C4-2B (cell line): ENCODE data around the gene HOOK2.
A peak's percentile ranks its signal among the peaks of the same experiment; 100 is the strongest.
"Not testable (repeated sequence)": the region's sequence is repeated elsewhere in the genome, so short reads cannot be mapped to it uniquely, and the experiment has no call there.

Experiments
- H3K27ac ChIP-seq: fragments of 450-650 bp; 2 replicates; pipeline ENCODE4 v1.5.1; 2017
- CTCF ChIP-seq: fragments of 450-650 bp; conservative IDR thresholded peaks from 2 replicates; pipeline ENCODE4 v1.5.1; 2017; ENCODE audit warnings: mild to moderate bottlenecking
- ZFX ChIP-seq: fragments of 450-650 bp; IDR thresholded peaks from 2 replicates; pipeline ENCODE4 v1.6.1; 2017

HOOK2 gene

GRCh38 chr19:12774588-12775555 lies at the start of gene HOOK2:
HOOK2 (minus strand) TSS chr19:12775552; CDS start chr19:12775449, 103 bp downstream.
- TF ChIP-seq ZFX (peak; percentile 45; the same call in 1 of the 2 replicates), CTCF (no peak)
- H3K27ac ChIP-seq = peak within 1 kb of the TSS; percentile 85

GRCh38 chr19:12821761-12822160 lies 46.4 kb upstream of the HOOK2 start:
- TF ChIP-seq CTCF (no peak), ZFX (no peak)
- H3K27ac ChIP-seq = no peak overlapping the region

GRCh38 chr19:12817810-12818209 lies 42.5 kb upstream of the HOOK2 start:
- not testable (repeated sequence) for H3K27ac ChIP-seq

- not testable (repeated sequence) for H3K27ac ChIP-seq
Measured at GRCh38 chr19:12817188-12817587, 41.8 kb upstream of the HOOK2 start.

- TF ChIP-seq ZFX = no peak
- no peak for TF ChIP-seq CTCF
- no peak overlapping the region for H3K27ac ChIP-seq
Measured at GRCh38 chr19:12815088-12815487, 39.7 kb upstream of the HOOK2 start.

- peak within 1 kb of the TSS; percentile 71 for H3K27ac ChIP-seq
Measured at GRCh38 chr19:12806242-12807081, 31.1 kb upstream of the HOOK2 start, which contains the start of gene RNASEH2A. RNASEH2A (plus strand) TSS chr19:12806584; CDS start chr19:12806674, 90 bp downstream.

GRCh38 chr19:12804051-12804450 lies 28.7 kb upstream of the HOOK2 start:
- no peak for TF ChIP-seq ZFX
- no peak for TF ChIP-seq CTCF
- H3K27ac ChIP-seq = no peak overlapping the region

More at GRCh38 chr19:12806242-12807081, 31.1 kb upstream of the HOOK2 start, which contains the start of gene RNASEH2A:
- TF ChIP-seq CTCF (no peak), ZFX (peak; percentile 61; the same call in 1 of the 2 replicates)
